Kidney tubule cell (primary cell): ENCODE data around the gene MDP1.

ENCODE experiments used
- DNase-seq: peaks from one replicate; pipeline ENCODE4 v3.0.0-alpha.2; 2018; ENCODE audit warnings: low spot score

Gene MDP1

DNA sequence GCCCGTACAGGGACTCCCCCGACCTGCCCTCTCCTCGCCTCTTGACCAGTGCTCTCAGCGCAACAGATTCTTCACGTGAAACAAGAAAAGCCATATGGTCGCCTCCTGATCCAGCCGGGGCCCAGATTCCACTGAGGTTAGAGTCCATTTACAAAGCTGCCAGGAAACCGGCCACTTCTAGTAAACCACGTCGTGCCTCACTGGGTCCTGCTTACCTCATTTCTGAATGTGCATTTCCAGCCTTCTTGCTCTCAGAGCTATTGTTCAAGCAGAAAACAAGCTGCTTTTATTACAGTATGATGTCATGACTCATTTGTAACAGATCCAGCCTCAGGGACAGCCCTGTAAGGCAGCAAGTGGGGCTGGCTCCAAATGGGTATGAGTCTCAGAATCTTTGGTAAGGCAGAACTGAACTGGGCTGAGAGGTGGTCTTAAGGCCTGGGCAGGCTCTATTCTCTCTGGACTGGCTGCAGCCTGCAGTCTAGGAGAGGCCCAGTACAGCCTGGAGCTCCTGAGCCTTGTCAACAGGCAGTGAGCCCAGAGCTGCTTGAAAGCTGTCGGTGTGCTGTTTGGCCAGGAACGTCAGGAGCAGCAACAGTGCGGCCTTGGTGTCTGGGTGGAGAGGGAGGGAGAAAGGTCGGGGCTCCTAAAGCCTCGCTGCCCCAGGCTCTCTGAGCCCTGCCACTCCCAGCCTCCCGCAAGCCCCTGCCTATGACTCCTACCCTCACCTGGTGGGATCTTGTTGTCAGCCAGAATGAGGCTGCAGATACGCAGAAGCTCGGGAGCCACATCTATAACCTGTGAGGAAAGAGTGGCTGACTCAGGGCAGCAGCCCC is 35.7 kb downstream of the MDP1 start:
- peak; percentile 95 for DNase-seq

DNA sequence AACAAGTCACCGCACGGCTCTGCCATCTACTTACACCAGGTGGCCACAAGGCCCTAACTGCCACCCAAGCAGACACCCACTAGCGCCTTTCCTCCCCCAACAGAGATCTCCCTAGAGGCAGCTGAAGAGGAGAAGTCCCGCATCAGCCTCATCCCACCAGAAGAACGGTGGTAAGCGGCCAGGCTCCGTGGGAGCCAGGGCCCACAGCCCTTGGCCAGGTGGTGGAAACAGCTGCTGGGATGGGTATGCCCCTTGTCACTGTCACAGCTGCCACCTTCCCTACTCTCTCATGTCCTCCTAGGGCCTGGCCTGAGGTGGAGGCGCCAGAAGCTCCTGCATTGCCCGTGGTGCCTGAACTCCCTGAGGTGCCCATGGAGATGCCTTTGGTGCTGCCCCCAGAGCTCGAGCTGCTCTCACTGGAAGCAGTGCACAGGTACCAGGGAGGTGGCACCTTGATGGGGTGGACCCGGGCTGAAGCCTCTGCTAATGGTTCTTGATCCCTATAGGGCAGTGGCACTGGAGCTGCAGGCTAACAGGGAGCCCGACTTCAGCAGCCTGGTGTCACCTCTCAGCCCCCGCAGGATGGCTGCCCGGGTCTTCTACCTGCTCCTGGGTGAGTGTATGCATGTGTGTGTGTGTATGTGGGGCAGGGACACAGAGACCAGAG is 36.4 kb downstream of the MDP1 start:
- no peak for DNase-seq

DNA sequence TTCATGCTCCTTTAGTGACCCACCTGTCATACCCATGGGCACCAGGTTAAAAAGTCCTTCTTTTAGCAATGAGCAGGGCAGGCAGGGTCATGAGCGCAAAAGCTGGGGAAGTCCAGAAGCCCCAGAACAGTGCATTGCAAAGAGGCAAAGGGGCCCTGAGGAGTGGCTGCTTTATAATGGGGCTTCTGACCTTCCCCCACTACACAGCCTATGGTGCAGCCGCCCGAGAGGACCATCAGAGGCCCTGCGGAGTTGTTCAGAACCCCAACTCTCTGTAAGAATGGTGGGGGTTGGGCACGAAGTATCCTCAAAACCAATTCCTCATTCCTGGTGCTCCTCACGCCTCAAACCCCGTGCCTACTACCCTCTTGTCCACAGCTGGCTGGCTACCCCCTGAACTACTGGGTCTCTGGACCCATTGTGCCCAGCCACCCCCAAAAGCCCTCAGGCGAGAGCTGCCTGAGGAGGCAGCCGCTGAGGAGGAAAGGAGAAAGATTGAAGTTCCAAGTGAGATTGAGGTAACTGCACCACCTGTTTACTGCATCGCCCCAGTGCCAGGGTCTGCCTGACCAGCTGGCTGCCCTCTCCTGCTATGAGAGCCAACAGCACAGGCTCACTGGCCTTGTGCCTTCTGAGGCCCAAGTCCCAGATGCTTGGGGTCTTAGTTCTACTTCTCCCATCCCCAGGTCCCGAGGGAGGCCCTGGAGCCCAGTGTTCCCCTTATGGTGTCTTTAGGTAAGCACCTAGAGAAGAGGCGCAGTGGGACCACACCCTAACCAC is 37.3 kb downstream of the MDP1 start:
- DNase-seq: no peak

DNA sequence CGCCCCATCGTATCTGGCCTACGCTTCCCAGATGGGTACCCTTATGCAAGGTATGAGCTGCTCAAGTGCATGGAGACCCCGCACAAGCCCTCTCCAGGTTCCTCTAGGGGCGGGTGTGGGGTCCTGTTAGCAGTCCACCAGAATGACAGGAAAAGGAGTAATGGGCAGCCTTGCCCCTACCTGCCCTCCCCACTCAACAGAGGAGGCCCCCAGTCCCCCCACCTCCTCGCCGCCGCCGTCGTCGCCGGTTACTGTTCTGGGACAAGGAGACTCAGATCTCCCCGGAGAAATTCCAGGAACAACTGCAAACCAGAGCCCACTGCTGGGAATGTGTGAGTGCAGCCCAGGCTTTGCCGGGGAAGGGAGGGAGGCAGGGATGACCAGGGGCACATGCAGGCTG is 38.0 kb downstream of the MDP1 start:
- no peak for DNase-seq

DNA sequence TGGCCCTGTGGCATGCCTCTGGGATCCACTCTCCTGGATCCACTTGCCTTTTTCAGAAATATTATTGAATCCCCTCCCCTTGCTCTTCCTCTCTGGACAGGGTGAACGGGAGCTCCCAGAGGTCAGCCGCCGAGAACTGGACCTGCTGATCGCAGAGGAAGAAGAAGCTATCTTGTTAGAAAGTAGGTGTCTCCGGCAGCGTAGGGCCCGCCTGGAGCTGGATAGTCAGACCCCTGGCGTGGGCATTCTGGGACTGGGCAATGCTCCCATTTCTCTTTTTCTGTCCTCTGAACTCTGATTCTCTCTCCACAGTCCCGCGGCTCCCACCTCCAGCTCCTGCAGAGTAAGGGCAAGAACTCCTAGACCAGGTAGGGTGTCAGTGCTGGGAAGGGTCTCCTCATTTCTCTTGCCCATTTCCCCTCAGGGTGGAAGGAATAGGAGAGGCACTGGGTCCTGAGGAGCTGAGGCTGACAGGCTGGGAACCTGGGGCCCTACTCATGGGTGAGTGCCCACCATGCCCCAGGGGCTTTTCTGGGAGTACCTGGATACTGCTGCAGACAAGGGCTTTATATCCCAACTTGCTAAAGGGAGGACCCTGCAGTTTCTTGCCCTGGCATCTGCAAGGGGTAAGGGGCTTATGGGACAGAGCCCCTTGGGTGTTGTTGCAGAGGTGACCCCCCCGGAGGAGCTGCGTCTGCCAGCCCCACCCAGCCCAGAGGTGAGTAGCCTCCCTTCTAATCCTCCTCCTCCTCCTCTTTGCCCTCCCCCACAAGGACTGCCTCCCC is 38.6 kb downstream of the MDP1 start:
- no peak for DNase-seq

DNA sequence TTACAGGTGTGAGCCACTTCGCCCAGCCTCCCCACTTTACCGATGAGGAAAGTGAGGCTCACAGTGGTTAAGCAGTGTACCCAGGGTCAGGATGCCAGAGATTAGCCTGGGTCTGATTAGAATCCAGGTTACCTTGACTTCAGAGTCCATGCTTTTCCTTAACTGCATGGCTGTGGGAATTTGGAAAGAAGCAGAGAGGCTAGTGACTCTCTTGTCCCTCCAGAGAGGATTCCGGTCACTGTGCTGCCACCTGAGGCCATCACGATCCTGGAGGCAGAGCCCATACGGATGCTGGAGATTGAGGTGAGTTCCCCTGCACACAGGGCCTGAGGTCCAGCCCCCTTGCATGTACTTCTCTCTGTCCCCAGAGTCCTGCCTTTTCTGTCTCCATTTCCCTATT is 39.3 kb downstream of the MDP1 start:
- no peak for DNase-seq

DNA sequence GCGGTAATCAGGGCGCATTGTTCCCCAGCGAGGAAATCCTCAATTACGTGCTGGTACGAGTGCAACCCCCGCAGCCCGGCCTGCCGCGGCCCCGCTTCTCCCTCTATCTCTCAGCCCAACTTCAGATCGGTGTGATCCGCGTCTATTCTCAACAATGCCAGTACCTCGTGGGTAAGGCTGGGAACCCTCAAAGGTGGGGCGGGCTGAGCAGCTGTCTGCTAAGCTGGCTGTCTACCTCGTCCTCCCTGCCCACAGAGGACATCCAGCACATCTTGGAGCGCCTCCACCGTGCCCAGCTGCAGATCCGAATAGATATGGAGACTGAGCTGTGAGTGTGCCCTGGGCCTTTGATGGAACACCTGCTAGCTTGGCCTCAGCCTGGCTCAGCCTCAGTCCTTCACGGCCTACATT is 43.0 kb downstream of the MDP1 start:
- DNase-seq: no peak

DNA sequence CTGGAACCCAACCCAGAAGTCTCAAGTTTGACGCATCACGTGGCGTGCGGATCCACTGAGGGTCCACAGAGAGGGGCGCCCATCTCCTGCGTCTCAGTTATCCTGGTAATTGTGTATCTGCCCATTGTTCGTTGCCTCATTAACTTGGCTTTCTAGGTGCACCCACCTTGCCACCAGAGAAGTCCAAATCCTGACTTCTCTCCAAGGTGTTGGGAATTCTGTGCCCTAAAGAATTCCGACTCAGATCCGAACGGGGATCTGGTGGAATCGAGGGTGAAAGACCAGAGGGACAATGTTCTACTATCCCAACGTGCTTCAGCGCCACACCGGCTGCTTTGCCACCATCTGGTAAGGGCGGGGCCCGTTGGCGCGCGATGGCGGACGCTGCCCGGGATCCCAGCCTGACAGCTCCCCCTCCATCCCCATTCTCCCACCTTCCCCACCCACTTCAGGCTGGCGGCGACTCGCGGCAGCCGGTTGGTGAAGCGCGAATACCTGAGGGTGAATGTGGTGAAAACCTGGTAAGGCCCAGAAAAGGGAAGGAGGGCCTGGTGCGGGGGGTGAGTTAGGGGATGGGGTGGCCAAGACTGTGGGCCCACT is 43.5 kb downstream of the MDP1 start:
- DNase-seq: no peak

DNA sequence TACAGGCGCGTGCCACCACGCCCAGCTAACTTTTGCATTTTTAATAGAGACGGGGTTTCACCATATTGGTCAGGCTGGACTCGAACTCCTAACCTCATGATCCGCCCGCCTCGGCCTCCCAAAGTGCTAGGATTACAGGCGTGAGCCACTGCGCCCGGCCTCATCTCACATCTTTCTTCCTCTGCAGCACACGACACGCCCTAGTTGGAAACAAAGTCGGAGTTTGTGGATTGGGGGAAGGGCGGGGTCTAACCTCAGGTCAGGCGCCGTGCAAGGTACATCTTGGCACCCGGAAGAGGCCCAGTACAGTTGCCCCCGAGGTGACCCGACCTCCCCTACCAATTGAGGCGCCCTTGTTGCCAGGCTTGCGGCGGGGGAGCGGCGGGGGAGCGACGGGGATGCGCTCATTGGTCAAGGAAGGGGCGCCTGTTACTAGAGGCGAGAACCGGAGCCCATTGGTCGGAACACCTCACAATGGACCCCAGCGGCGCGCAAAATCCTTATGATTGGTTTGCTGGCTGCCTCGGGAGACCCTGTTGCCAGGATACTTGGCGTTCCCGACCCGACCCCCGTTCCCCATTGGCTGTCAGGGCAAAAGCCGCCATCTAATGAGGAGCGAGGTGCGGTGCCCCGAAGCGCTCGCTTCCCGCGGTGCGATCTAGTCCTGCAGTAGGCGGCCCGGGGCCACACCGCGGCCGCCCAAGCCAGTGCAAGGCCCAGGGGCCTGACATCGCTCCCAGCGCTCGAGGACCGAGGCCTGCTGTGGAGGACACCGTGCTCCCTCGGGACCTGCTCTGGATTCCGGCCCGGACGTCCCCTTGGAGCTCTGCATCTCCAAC is 44.2 kb downstream of the MDP1 start, which contains the start of gene REC8:
Gene REC8, plus strand, starts transcription at position 659 of the 839 bp plus-strand sequence. CDS start 473 bp downstream, outside the sequence.
- DNase-seq: peak; percentile 73

DNA sequence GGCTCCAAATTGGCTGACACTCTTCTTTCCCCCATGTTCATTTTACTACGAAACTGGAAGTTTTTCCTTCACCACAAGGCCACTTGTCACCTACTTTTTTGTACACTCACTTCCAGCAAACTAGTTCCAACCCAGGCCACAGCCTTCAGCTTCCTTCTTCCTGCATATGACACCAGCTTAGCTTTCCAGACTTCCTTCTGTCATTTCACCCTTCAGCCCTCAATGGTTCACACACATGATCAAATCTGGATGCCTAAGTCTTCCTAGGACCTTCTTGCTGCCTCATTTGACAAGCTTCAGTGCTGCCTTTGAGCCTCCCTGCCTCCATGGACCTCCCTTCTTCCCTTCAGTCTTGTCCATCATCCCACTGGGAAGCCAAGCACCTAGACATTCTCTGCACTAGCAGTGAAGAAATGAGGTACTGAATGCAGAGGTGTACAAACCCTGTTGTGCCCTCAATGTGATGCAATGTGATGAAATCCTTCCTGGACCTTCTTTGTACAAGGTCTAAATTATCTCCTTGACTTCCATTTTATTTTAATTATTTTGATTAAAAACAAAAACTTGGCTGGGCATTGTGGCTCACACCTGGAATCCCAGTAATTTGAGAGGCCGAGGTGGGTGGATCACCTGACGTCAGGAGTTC is 48.3 kb downstream of the MDP1 start:
- no peak for DNase-seq

DNA sequence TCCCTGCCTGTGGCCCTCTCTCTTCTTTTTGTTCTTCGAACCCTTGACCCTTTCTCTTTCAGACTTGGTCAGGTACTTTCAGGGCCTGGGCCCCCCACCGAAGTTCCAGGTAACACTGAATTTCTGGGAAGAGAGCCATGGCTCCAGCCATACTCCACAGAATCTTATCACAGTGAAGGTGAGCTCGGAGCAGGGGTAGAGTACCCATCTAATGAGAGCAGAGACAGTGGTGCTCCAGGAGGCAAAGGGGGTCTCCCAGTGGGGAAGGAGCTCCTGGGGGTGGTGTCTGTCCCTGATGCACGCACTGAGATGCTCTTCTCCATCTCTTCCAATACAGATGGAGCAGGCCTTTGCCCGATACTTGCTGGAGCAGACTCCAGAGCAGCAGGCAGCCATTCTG is 50.1 kb downstream of the MDP1 start:
- no peak for DNase-seq

DNA sequence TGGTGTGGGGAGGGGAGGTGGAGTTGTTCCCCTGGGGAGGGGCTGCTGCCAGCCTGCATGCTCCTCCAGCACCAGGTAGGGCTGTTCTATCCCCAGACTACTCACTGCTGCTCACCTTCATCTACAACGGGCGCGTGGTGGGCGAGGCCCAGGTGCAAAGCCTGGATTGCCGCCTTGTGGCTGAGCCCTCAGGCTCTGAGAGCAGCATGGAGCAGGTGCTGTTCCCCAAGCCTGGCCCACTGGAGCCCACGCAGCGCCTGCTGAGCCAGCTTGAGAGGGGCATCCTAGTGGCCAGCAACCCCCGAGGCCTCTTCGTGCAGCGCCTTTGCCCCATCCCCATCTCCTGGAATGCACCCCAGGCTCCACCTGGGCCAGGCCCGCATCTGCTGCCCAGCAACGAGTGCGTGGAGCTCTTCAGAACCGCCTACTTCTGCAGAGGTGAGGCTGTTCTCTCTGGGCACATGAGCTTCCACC is 51.3 kb downstream of the MDP1 start:
- DNase-seq: no peak
